Measurements from ENCODE around the gene SEMA5A. TPM values are rescaled to one million over a fixed set of nuclear protein-coding genes. Genes with fewer than 3 reads are reported as not detected.

The SEMA5A gene
- total RNA-seq, 1 donor from 2014 or later, result 11.9 TPM

- Histone ChIP-seq H3K9ac (no peak overlapping the region), H3K4me2 (no peak overlapping the region), H3K9me3 (ENCODE audit: low read depth) (no peaks in the 10 kb centered on the region), H3K27me3 (no peaks in the 10 kb centered on the region), H4K20me1 (ENCODE audit: low read depth) (no peaks in the 10 kb centered on the region), H3K36me3 (no peaks in the 10 kb centered on the region), H3K27ac (no peak overlapping the region), H3K4me1 (no peaks in the 10 kb centered on the region), H3K79me2 (ENCODE audit: low read depth) (no peaks in the 10 kb centered on the region), H3F3A (ENCODE audit: low read depth) (no peaks in the 10 kb centered on the region), H3K4me3 (no peak overlapping the region), H2AFZ (replicated peaks) (no peak overlapping the region)
- Mint-ChIP-seq H3K9me3 (peaks cover 2% of the 10 kb centered on the region), H3K27me3 (ENCODE audit: insufficient read depth, low read depth) (peaks cover 7% of the 10 kb centered on the region), H3K27ac (no peak overlapping the region), H3K36me3 (no peaks in the 10 kb centered on the region), H3K4me1 (no peaks in the 10 kb centered on the region), H3K4me3 (no peak overlapping the region)
- TF ChIP-seq EZH2 (IDR thresholded peaks at IDR 0.05) (no peak), CTCF (IDR thresholded peaks at IDR 0.05) (no peak), EZH2phosphoT487 (IDR thresholded peaks at IDR 0.05) (no peak)
- no peak for DNase-seq (ENCODE audit: low spot score)
These were observed 147.6 kb downstream of the SEMA5A start for GRCh38 chr5:9398227-9398626.

- H3K9me3 ChIP-seq (ENCODE audit: low read depth), result no peaks in the 10 kb centered on the region
- Mint-ChIP-seq H3K9me3 (peaks cover 2% of the 10 kb centered on the region), H3K4me1 (no peaks in the 10 kb centered on the region), H3K27me3 (ENCODE audit: insufficient read depth, low read depth) (peaks cover 7% of the 10 kb centered on the region), H3K27ac (no peak overlapping the region), H3K36me3 (no peaks in the 10 kb centered on the region), H3K4me3 (no peak overlapping the region)
- H3K4me3 ChIP-seq, result no peak overlapping the region
- no peak overlapping the region for H2AFZ ChIP-seq (replicated peaks)
- no peaks in the 10 kb centered on the region for H3K36me3 ChIP-seq
- H3K27me3 ChIP-seq, result no peaks in the 10 kb centered on the region
- H3K27ac ChIP-seq, result no peak overlapping the region
- TF ChIP-seq EZH2phosphoT487 (IDR thresholded peaks at IDR 0.05), result no peak
- no peak for TF ChIP-seq CTCF (IDR thresholded peaks at IDR 0.05)
- no peak for TF ChIP-seq EZH2 (IDR thresholded peaks at IDR 0.05)
- H3F3A ChIP-seq (ENCODE audit: low read depth), result no peaks in the 10 kb centered on the region
- H3K9ac ChIP-seq, result no peak overlapping the region
- no peak overlapping the region for H3K4me2 ChIP-seq
- DNase-seq (ENCODE audit: low spot score), result no peak
- H4K20me1 ChIP-seq (ENCODE audit: low read depth), result no peaks in the 10 kb centered on the region
- H3K79me2 ChIP-seq (ENCODE audit: low read depth), result no peaks in the 10 kb centered on the region
- H3K4me1 ChIP-seq, result no peaks in the 10 kb centered on the region
These were observed 149.5 kb downstream of the SEMA5A start for GRCh38 chr5:9396285-9396770.

- H3K4me2 ChIP-seq, result no peak overlapping the region
These were observed 150.2 kb downstream of the SEMA5A start for GRCh38 chr5:9395706-9396105.

More at GRCh38 chr5:9395706-9396105, 150.2 kb downstream of the SEMA5A start:
- Mint-ChIP-seq H3K27me3 (ENCODE audit: insufficient read depth, low read depth) (peaks cover 7% of the 10 kb centered on the region), H3K9me3 (peaks cover 2% of the 10 kb centered on the region), H3K4me1 (no peaks in the 10 kb centered on the region), H3K4me3 (no peak overlapping the region), H3K36me3 (no peaks in the 10 kb centered on the region), H3K27ac (no peak overlapping the region)
- H3K27ac ChIP-seq, result no peak overlapping the region
- H3K4me3 ChIP-seq, result no peak overlapping the region
- no peaks in the 10 kb centered on the region for H3F3A ChIP-seq (ENCODE audit: low read depth)
- H3K9ac ChIP-seq, result no peak overlapping the region
- no peak for TF ChIP-seq EZH2phosphoT487 (IDR thresholded peaks at IDR 0.05)
- no peak for TF ChIP-seq CTCF (IDR thresholded peaks at IDR 0.05)
- TF ChIP-seq EZH2 (IDR thresholded peaks at IDR 0.05), result no peak
- no peaks in the 10 kb centered on the region for H3K4me1 ChIP-seq
- H3K79me2 ChIP-seq (ENCODE audit: low read depth), result no peaks in the 10 kb centered on the region
- H3K36me3 ChIP-seq, result no peaks in the 10 kb centered on the region
- H4K20me1 ChIP-seq (ENCODE audit: low read depth), result no peaks in the 10 kb centered on the region
- no peaks in the 10 kb centered on the region for H3K9me3 ChIP-seq (ENCODE audit: low read depth)
- H2AFZ ChIP-seq (replicated peaks), result no peak overlapping the region
- no peak for DNase-seq (ENCODE audit: low spot score)
- H3K27me3 ChIP-seq, result no peaks in the 10 kb centered on the region
